Prostate gland (tissue), 2 donors: ENCODE measurements around the gene TEAD2.
"Not testable (repeated sequence)": the region's sequence is repeated elsewhere in the genome, so short reads cannot be mapped to it uniquely, and the experiment has no call there.

Source experiments
- CTCF ChIP-seq, 4 experiments: fragments of 200-600 bp in 2 of 4; fragments of 450-650 bp in 2 of 4; sonication (generic) in 2 of 4; IDR thresholded peaks; 1 replicate in 3 of 4; 2 replicates in 1 of 4; pipeline ENCODE4 v1.5.1; 2016 to 2019; ENCODE audit warnings: antibody characterized with exemption in 4 of 4, mild to moderate bottlenecking in 2 of 4, moderate library complexity in 2 of 4
- POLR2A ChIP-seq: fragments of 450-650 bp; IDR thresholded peaks from one replicate; pipeline ENCODE4 v1.6.1; 2016; ENCODE audit warnings: antibody characterized with exemption, mild to moderate bottlenecking
- POLR2AphosphoS5 ChIP-seq: sonication (generic); formaldehyde crosslinking; IDR thresholded peaks from one replicate; pipeline ENCODE4 v1.6.1; 2017; ENCODE audit warnings: antibody characterized with exemption

GRCh38 chr19:49332691-49333417 lies 29.4 kb downstream of the TEAD2 start:
- not testable (repeated sequence) for TF ChIP-seq POLR2A; CTCF (IDR thresholded peaks at IDR 0.05); POLR2AphosphoS5
